Measurements from ENCODE around the gene COL6A2. TPM values are rescaled to one million over a fixed set of nuclear protein-coding genes. Genes with fewer than 3 reads are reported as not detected.

Gene COL6A2
- total and polyA plus RNA-seq, 2 donors (not counting 1 experiment from before 2014, with no cell fraction given), result 1.2 to 2.1 TPM

- H3K79me2 ChIP-seq (ENCODE audit: control insufficient read depth, insufficient read depth, low read length), result peaks cover 7% of the 10 kb centered on the region
- TF ChIP-seq EZH2 (IDR thresholded peaks at IDR 0.05; ENCODE audit: borderline replicate concordance, insufficient read depth, low read depth, low read length, poor library complexity, severe bottlenecking) (no peak), CTCF (IDR thresholded peaks at IDR 0.05) (no peak)
- CTCF ChIA-PET, result no interaction called here
- Mint-ChIP-seq H3K9me3 (ENCODE audit: insufficient read depth) (peaks cover 3% of the 10 kb centered on the region), H3K27me3 (no peaks in the 10 kb centered on the region), H3K4me3 (no peak overlapping the region), H3K27ac (no peak overlapping the region), H3K4me1 (peaks cover 10% of the 10 kb centered on the region)
- ATAC-seq (ENCODE audit: low read depth) (no peak), DNase-seq (no peak)
- no peaks in the 10 kb centered on the region for H4K20me1 ChIP-seq (ENCODE audit: control insufficient read depth, insufficient read depth, low read length, poor library complexity, severe bottlenecking)
- H3K27me3 ChIP-seq (replicated peaks in 1 of 4; ENCODE audit: control extremely low read depth in 1 of 4, control insufficient read depth in 3 of 4, insufficient read depth in 4 of 4, low read length in 3 of 4), result no peaks in the 10 kb centered on the region
- no peak overlapping the region for H2AFZ ChIP-seq (ENCODE audit: insufficient read depth, low read depth, low read length, poor library complexity, severe bottlenecking)
- no peak overlapping the region for H3K27ac ChIP-seq (ENCODE audit: low read length in 2 of 2)
- H3K36me3 ChIP-seq (replicated peaks in 1 of 2; ENCODE audit: control extremely low read depth in 1 of 2, control insufficient read depth in 1 of 2, extremely low read depth in 1 of 2, insufficient read depth in 2 of 2, low read length in 1 of 2), result no peaks in the 10 kb centered on the region
- no peak overlapping the region for H3K9ac ChIP-seq (ENCODE audit: low read length)
- no peak overlapping the region for H3K4me3 ChIP-seq (ENCODE audit: control extremely low read depth in 1 of 5, extremely low read depth in 1 of 5, insufficient read depth in 1 of 5, low read depth in 2 of 5, low read length in 4 of 5)
- no peak overlapping the region for H3K4me2 ChIP-seq (replicated peaks; ENCODE audit: low read depth, low read length, poor library complexity, severe bottlenecking)
- H3K4me1 ChIP-seq (ENCODE audit: control insufficient read depth in 2 of 2, insufficient read depth in 2 of 2, low read length in 2 of 2), result no peaks in the 10 kb centered on the region
- intact Hi-C loops (cut with micrococcal nuclease), result no loop called here
- peaks cover 1 to 13% (median 3%) of the 10 kb centered on the region in 3 donors for H3K9me3 ChIP-seq (ENCODE audit: control extremely low read depth in 1 of 3, control insufficient read depth in 2 of 3, insufficient read depth in 1 of 3, low read length in 2 of 3)
- WGBS (ENCODE audit: insufficient coverage), result 80% methylated on average over 1 of the region's 2 CpGs
- POLR2A ChIA-PET, result no interaction called here
These were observed 73.7 kb downstream of the COL6A2 start for GRCh38 chr21:46171585-46171984.

GRCh38 chr21:46171996-46172862 lies 74.3 kb downstream of the COL6A2 start:
- Mint-ChIP-seq H3K27me3 (no peaks in the 10 kb centered on the region), H3K4me3 (no peak overlapping the region), H3K4me1 (peaks cover 10% of the 10 kb centered on the region), H3K27ac (no peak overlapping the region), H3K9me3 (ENCODE audit: insufficient read depth) (peaks cover 5% of the 10 kb centered on the region)
- ATAC-seq (ENCODE audit: low read depth), result peak; percentile 14
- Histone ChIP-seq H3K36me3 (replicated peaks in 1 of 2; ENCODE audit: control extremely low read depth in 1 of 2, control insufficient read depth in 1 of 2, extremely low read depth in 1 of 2, insufficient read depth in 2 of 2, low read length in 1 of 2) (no peaks in the 10 kb centered on the region), H2AFZ (ENCODE audit: insufficient read depth, low read depth, low read length, poor library complexity, severe bottlenecking) (no peak overlapping the region), H3K9me3 (ENCODE audit: control extremely low read depth in 1 of 3, control insufficient read depth in 2 of 3, insufficient read depth in 1 of 3, low read length in 2 of 3) (peaks cover 1 to 13% (median 3%) of the 10 kb centered on the region in 3 donors), H4K20me1 (ENCODE audit: control insufficient read depth, insufficient read depth, low read length, poor library complexity, severe bottlenecking) (no peaks in the 10 kb centered on the region), H3K4me1 (ENCODE audit: control insufficient read depth in 2 of 2, insufficient read depth in 2 of 2, low read length in 2 of 2) (no peaks in the 10 kb centered on the region), H3K9ac (ENCODE audit: low read length) (no peak overlapping the region), H3K27ac (ENCODE audit: low read length in 2 of 2) (no peak overlapping the region), H3K79me2 (ENCODE audit: control insufficient read depth, insufficient read depth, low read length) (peaks cover 7% of the 10 kb centered on the region), H3K4me3 (ENCODE audit: control extremely low read depth in 1 of 5, extremely low read depth in 1 of 5, insufficient read depth in 1 of 5, low read depth in 2 of 5, low read length in 4 of 5) (no peak overlapping the region), H3K27me3 (replicated peaks in 1 of 4; ENCODE audit: control extremely low read depth in 1 of 4, control insufficient read depth in 3 of 4, insufficient read depth in 4 of 4, low read length in 3 of 4) (no peaks in the 10 kb centered on the region), H3K4me2 (replicated peaks; ENCODE audit: low read depth, low read length, poor library complexity, severe bottlenecking) (no peak overlapping the region)
- ChIA-PET CTCF (no interaction called here), POLR2A (no interaction called here)
- no peak for DNase-seq
- WGBS (ENCODE audit: insufficient coverage), result 75% methylated on average over 17 of the region's 21 CpGs
- no peak for TF ChIP-seq EZH2 (IDR thresholded peaks at IDR 0.05; ENCODE audit: borderline replicate concordance, insufficient read depth, low read depth, low read length, poor library complexity, severe bottlenecking)
- no peak for TF ChIP-seq CTCF (IDR thresholded peaks at IDR 0.05)
- intact Hi-C loops (cut with micrococcal nuclease), result no loop called here

All from B cell (primary cell).